ENCODE results near the gene LKAAEAR1.

GRCh38 chr20:64038565-64039292, 45.5 kb downstream of the LKAAEAR1 start:
- TF ChIP-seq REST (IDR thresholded peaks at IDR 0.05; ENCODE audit: insufficient read depth in 1 of 2, low read depth in 2 of 2, low read length in 2 of 2) (no peak), TAF1 (IDR thresholded peaks at IDR 0.05; ENCODE audit: borderline replicate concordance, insufficient read depth, low read length) (no peak), POLR2AphosphoS5 (IDR thresholded peaks at IDR 0.05; ENCODE audit: low read depth, low read length) (peak; percentile 55; the same call in 1 of the 2 replicates), FOXP2 (optimal IDR thresholded peaks at IDR 0.05; ENCODE audit: borderline replicate concordance, extremely low read depth, extremely low read length, insufficient read depth) (peak; percentile 27), SIN3A (IDR thresholded peaks at IDR 0.05; ENCODE audit: borderline replicate concordance, insufficient read depth, low read length) (no peak)

Measured in PFSK-1 (cell line).